A549 treated with RU486 at 1 μM for 4 hours (cell line): ENCODE data around the gene OAS1. TPM values are rescaled to one million over a fixed set of nuclear protein-coding genes. Genes with fewer than 3 reads are reported as not detected.

Experiments
- total RNA-seq: library from RNA; stranded (reverse); fragments of 200-300 nt; extraction: Qiagen RNA extraction; gene quantifications from 5 replicates; pipeline ENCODE4 v1.2.3, GENCODE V29; 2022; ENCODE audit warnings: low read depth

The OAS1 gene
- total RNA-seq = 59.6 to 92.3 TPM (median 83.6 TPM) in 5 replicates

GRCh38 chr12:112906712-112907414 lies at the start of gene OAS1:
TSS of gene OAS1 (plus strand) at chr12:112906962. CDS start at chr12:112907040, 78 bp downstream.

GRCh38 chr12:112937741-112938719 lies 31.3 kb downstream of the OAS1 start, which contains the start of gene OAS3:
TSS of gene OAS3 (plus strand) at chr12:112938474. CDS start at chr12:112938531, 57 bp downstream.

Other genes with a start within 250 kb of the OAS1 start
- 0.15 to 0.27 TPM (median 0.22 TPM) in 5 replicates for gene RPH3A, start 115.2 kb upstream of the OAS1 start, total RNA-seq
- gene OAS3, start 31.5 kb downstream of the OAS1 start, total RNA-seq = 23.1 to 33.3 TPM (median 29.4 TPM) in 5 replicates
- 0.15 to 0.77 TPM (median 0.16 TPM) in 5 replicates for gene OAS2, start 71.6 kb downstream of the OAS1 start, total RNA-seq
- 0.42 to 0.82 TPM (median 0.57 TPM) in 5 replicates for gene DTX1, start 149.8 kb downstream of the OAS1 start, total RNA-seq
- gene RASAL1, start 228.8 kb downstream of the OAS1 start, total RNA-seq = 0.27 to 0.55 TPM (median 0.29 TPM) in 5 replicates
- 0.10 TPM in 2 of 5 replicates, not detected in the others for gene CFAP73, start 242.8 kb downstream of the OAS1 start, total RNA-seq